MM.1S (cell line): ENCODE results near the gene FUS.

Experiments used
- DNase-seq: peaks from one replicate; pipeline ENCODE4 v3.0.0-alpha.2; 2015
- H2AFZ ChIP-seq: fragments of 300-600 bp; sonication (generic); 2 replicates; pipeline ENCODE4 v1.6.0; 2016; ENCODE audit warnings: antibody characterized with exemption, low read length
- H3F3A ChIP-seq: fragments of 300-600 bp; sonication (generic); 2 replicates; pipeline ENCODE4 v1.6.1; 2016; ENCODE audit warnings: mild to moderate bottlenecking, antibody characterized with exemption, low read length, moderate library complexity, mixed read lengths; ENCODE audit not compliant: insufficient read depth
- H3K27ac ChIP-seq: fragments of 300-600 bp; sonication (generic); 2 replicates; pipeline ENCODE4 v1.5.1; 2016; ENCODE audit warnings: mild to moderate bottlenecking, low read length
- H3K27me3 ChIP-seq: fragments of 300-600 bp; sonication (generic); replicated peaks from 2 replicates; pipeline ENCODE4 v1.6.0; 2016; ENCODE audit warnings: low read length; ENCODE audit not compliant: insufficient read depth
- H3K36me3 ChIP-seq: fragments of 300-600 bp; sonication (generic); replicated peaks from 2 replicates; pipeline ENCODE4 v1.6.1; 2016; ENCODE audit warnings: mild to moderate bottlenecking, low read length, mixed read lengths; ENCODE audit not compliant: insufficient read depth
- H3K4me1 ChIP-seq: fragments of 300-600 bp; sonication (generic); 2 replicates; pipeline ENCODE4 v1.6.1; 2016; ENCODE audit warnings: low read length, mixed read lengths
- H3K4me2 ChIP-seq: fragments of 300-600 bp; sonication (generic); 2 replicates; pipeline ENCODE4 v1.6.0; 2016; ENCODE audit warnings: low read depth, low read length
- H3K4me3 ChIP-seq: fragments of 300-600 bp; sonication (generic); 2 replicates; pipeline ENCODE4 v1.5.1; 2016; ENCODE audit warnings: low read length, mixed read lengths
- H3K79me2 ChIP-seq: fragments of 300-600 bp; sonication (generic); 2 replicates; pipeline ENCODE4 v1.6.1; 2016; ENCODE audit warnings: mixed run types, low read length, mixed read lengths
- H3K9ac ChIP-seq: fragments of 300-600 bp; sonication (generic); 2 replicates; pipeline ENCODE4 v1.6.1; 2016; ENCODE audit warnings: low read length, mixed read lengths
- H3K9me2 ChIP-seq: fragments of 300-600 bp; sonication (generic); replicated peaks from 2 replicates; pipeline ENCODE4 v1.6.1; 2016; ENCODE audit warnings: mild to moderate bottlenecking, low read length, mixed read lengths; ENCODE audit not compliant: insufficient read depth
- H3K9me3 ChIP-seq: fragments of 300-600 bp; sonication (generic); replicated peaks from 2 replicates; pipeline ENCODE4 v1.6.1; 2016; ENCODE audit warnings: mild to moderate bottlenecking, low read length, mixed read lengths; ENCODE audit not compliant: insufficient read depth
- H4K20me1 ChIP-seq: fragments of 300-600 bp; sonication (generic); 2 replicates; pipeline ENCODE4 v1.6.1; 2016; ENCODE audit warnings: mild to moderate bottlenecking, low read length, moderate library complexity, mixed read lengths; ENCODE audit not compliant: insufficient read depth
- CTCF ChIP-seq: fragments of 300-600 bp; sonication (generic); IDR thresholded peaks from 2 replicates; pipeline ENCODE4 v1.5.1; 2016; ENCODE audit warnings: antibody characterized with exemption, low read length, mixed read lengths
- EZH2 ChIP-seq: fragments of 300-600 bp; sonication (generic); optimal IDR thresholded peaks from 2 replicates; pipeline ENCODE3; 2017; ENCODE audit warnings: low read depth, mild to moderate bottlenecking, antibody characterized with exemption, low read length, mixed read lengths
- EZH2phosphoT487 ChIP-seq: fragments of 300-600 bp; sonication (generic); IDR thresholded peaks from 2 replicates; pipeline ENCODE4 v1.6.1; 2018; ENCODE audit warnings: antibody characterized with exemption, low read length

The FUS gene

GRCh38 chr16:31188450-31189411, 8.8 kb downstream of the FUS start:
- TF ChIP-seq EZH2 (no peak), EZH2phosphoT487 (no peak), CTCF (no peak)
- Histone ChIP-seq H4K20me1 (peaks cover 11% of the 10 kb centered on the region), H3K9me3 (no peaks in the 10 kb centered on the region), H3K4me2 (no peak overlapping the region), H3K9me2 (no peaks in the 10 kb centered on the region), H3K27me3 (no peaks in the 10 kb centered on the region), H3F3A (peaks cover 7% of the 10 kb centered on the region; the same call in 1 of the 2 replicates), H3K36me3 (peaks cover 55% of the 10 kb centered on the region), H3K4me3 (no peak overlapping the region), H3K4me1 (no peaks in the 10 kb centered on the region; the same call in 1 of the 2 replicates), H2AFZ (no peak overlapping the region), H3K27ac (no peak overlapping the region), H3K79me2 (peaks cover 68% of the 10 kb centered on the region), H3K9ac (no peak overlapping the region)
- no peak for DNase-seq

GRCh38 chr16:31189412-31189778, 9.5 kb downstream of the FUS start:
- peaks cover 55% of the 10 kb centered on the region for H3K36me3 ChIP-seq
- H3K9ac ChIP-seq: no peak overlapping the region
- H3K9me2 ChIP-seq: no peaks in the 10 kb centered on the region
- DNase-seq: no peak
- H4K20me1 ChIP-seq: peaks cover 8% of the 10 kb centered on the region
- H3K27me3 ChIP-seq: no peaks in the 10 kb centered on the region
- H3K27ac ChIP-seq: no peak overlapping the region
- no peaks in the 10 kb centered on the region; the same call in 1 of the 2 replicates for H3K4me1 ChIP-seq
- peaks cover 62% of the 10 kb centered on the region for H3K79me2 ChIP-seq
- no peak overlapping the region for H3K4me3 ChIP-seq
- H3K4me2 ChIP-seq: no peak overlapping the region
- H2AFZ ChIP-seq: no peak overlapping the region
- TF ChIP-seq CTCF (no peak), EZH2 (no peak), EZH2phosphoT487 (no peak)
- H3F3A ChIP-seq: peaks cover 7% of the 10 kb centered on the region
- no peaks in the 10 kb centered on the region for H3K9me3 ChIP-seq

- Histone ChIP-seq H3K4me3 (no peak overlapping the region), H3K27me3 (no peaks in the 10 kb centered on the region), H3K27ac (no peak overlapping the region), H3K9me2 (no peaks in the 10 kb centered on the region), H2AFZ (no peak overlapping the region), H3K9ac (no peak overlapping the region), H3K79me2 (peaks cover 56% of the 10 kb centered on the region), H3K4me2 (no peak overlapping the region), H3K9me3 (no peaks in the 10 kb centered on the region), H3K4me1 (no peaks in the 10 kb centered on the region; the same call in 1 of the 2 replicates), H3F3A (peaks cover 7% of the 10 kb centered on the region), H4K20me1 (peaks cover 8% of the 10 kb centered on the region), H3K36me3 (peaks cover 49% of the 10 kb centered on the region)
- no peak for DNase-seq
- TF ChIP-seq CTCF: no peak
- TF ChIP-seq EZH2: no peak
- TF ChIP-seq EZH2phosphoT487: no peak
These were observed 10.1 kb downstream of the FUS start for GRCh38 chr16:31190061-31190460.
